Measurements from ENCODE around the gene NAT16. TPM values are rescaled to one million over a fixed set of nuclear protein-coding genes. Genes with fewer than 3 reads are reported as not detected.

NAT16 gene
- total and polyA plus RNA-seq, 2 of the 4 experiments (the other 2 are of a cell fraction), result 0.05 TPM; not detected in 1

- POLR2A ChIA-PET (ENCODE audit: unreplicated experiment), result no interaction called here
- dilution Hi-C loops (cut with HindIII; ENCODE audit: low sequenced_read_pairs, unreplicated experiment), result no loop called here
Measured at GRCh38 chr7:101220295-101220694, 40.2 kb upstream of the NAT16 start.

More at GRCh38 chr7:101220295-101220694, 40.2 kb upstream of the NAT16 start:
- Histone ChIP-seq H2AK9ac (replicated peaks; ENCODE audit: low read depth, low read length, poor library complexity) (no peak overlapping the region), H3K9ac (ENCODE audit: low read depth, low read length) (no peak overlapping the region), H3K79me1 (ENCODE audit: low read depth in 1 of 2, low read length in 2 of 2) (peaks cover 25 to 58% of the 10 kb centered on the region in 2 experiments), H2BK20ac (ENCODE audit: low read depth, low read length) (no peak overlapping the region), H3K14ac (replicated peaks; ENCODE audit: low read depth, low read length) (no peak overlapping the region), H4K8ac (ENCODE audit: low read depth in 2 of 2, low read length in 2 of 2) (no peak overlapping the region), H3K27ac (ENCODE audit: insufficient read depth, low read length) (no peak overlapping the region), H3K9me1 (ENCODE audit: insufficient read depth, low read length) (peaks cover 6% of the 10 kb centered on the region), H3K9me3 (ENCODE audit: control insufficient read depth, insufficient read depth, low read length) (no peaks in the 10 kb centered on the region), H3K27me3 (ENCODE audit: control insufficient read depth, insufficient read depth, low read length) (no peaks in the 10 kb centered on the region), H4K5ac (ENCODE audit: low read depth, low read length) (no peak overlapping the region), H2BK15ac (ENCODE audit: low read depth, low read length) (no peak overlapping the region), H4K20me1 (ENCODE audit: insufficient read depth, low read length) (peaks cover 8% of the 10 kb centered on the region; the same call in 1 of the 2 replicates), H3K18ac (ENCODE audit: low read depth, low read length) (no peak overlapping the region), H3K56ac (ENCODE audit: extremely low read depth, insufficient read depth, low read length) (no peak overlapping the region), H3K23ac (ENCODE audit: low read depth, low read length) (no peak overlapping the region), H2AFZ (replicated peaks; ENCODE audit: low read length, poor library complexity) (no peak overlapping the region), H2BK5ac (ENCODE audit: low read depth, low read length, poor library complexity, severe bottlenecking) (no peak overlapping the region), H2BK120ac (ENCODE audit: low read depth, low read length) (no peak overlapping the region), H3K36me3 (ENCODE audit: control insufficient read depth, insufficient read depth, low read length) (peaks cover 29% of the 10 kb centered on the region), H3K4me3 (ENCODE audit: insufficient read depth, low read depth, low read length) (no peak overlapping the region), H2AK5ac (ENCODE audit: low read depth, low read length) (no peak overlapping the region), H3K4me2 (ENCODE audit: low read depth, low read length) (no peak overlapping the region), H3K4ac (ENCODE audit: low read depth, low read length) (no peak overlapping the region), H4K91ac (ENCODE audit: insufficient read depth, low read depth, low read length) (no peak overlapping the region), H3K4me1 (ENCODE audit: control insufficient read depth, insufficient read depth, low read length) (peaks cover 9% of the 10 kb centered on the region)
- intact Hi-C loops (cut with micrococcal nuclease), result no loop called here
- TF ChIP-seq CTCF (conservative IDR thresholded peaks at IDR 0.05; ENCODE audit: low read depth, low read length), result no peak
- no peak for TF ChIP-seq RFX5 (IDR thresholded peaks at IDR 0.05; ENCODE audit: low read depth, low read length)
- 83% methylated on average over 2 of the region's 5 CpGs; no CpG with 5 or more reads in 1 of the 2 experiments for WGBS, 2 experiments (ENCODE audit: extremely low coverage in 2 of 2, insufficient read length in 1 of 2)
- no TSS peak for BruUV-seq (replicated peaks)
- CTCF ChIA-PET, result interaction anchor here (0.6 kb wide), 1 partner anchor 119 kb away, joined by 3 read pairs; no protein-coding TSS in a partner anchor
- ATAC-seq (ENCODE audit: low read depth), result no peak
- DNase-seq, result no peak
- in situ Hi-C loops (cut with MboI; ENCODE audit: low sequenced_read_pairs), result no loop called here
